ENCODE measurements around the gene PRSS56.

PRSS56 gene

GRCh38 chr2:232534940-232535651, 14.9 kb downstream of the PRSS56 start:
- TF ChIP-seq CTCF (IDR thresholded peaks at IDR 0.05; ENCODE audit: control extremely low read depth, extremely low read depth, low read depth, missing control alignments), result no peak
- ChIA-PET CTCF (interaction anchor here (1.3 kb wide), 1 partner anchor 12 kb away, joined by 3 read pairs; no protein-coding TSS in a partner anchor), POLR2A (no interaction called here)
- no peak for DNase-seq (ENCODE audit: extremely low spot score)

- POLR2A ChIA-PET, result no interaction called here
Observed at GRCh38 chr2:232535761-232536530, 15.8 kb downstream of the PRSS56 start.

GRCh38 chr2:232537079-232537478, 16.9 kb downstream of the PRSS56 start:
- ChIA-PET CTCF (interaction anchor here (1.0 to 1.2 kb wide), 2 partner anchors 14 to 15 kb away, joined by 3 to 4 read pairs; no protein-coding TSS in a partner anchor), POLR2A (no interaction called here)
- no peak for DNase-seq (ENCODE audit: extremely low spot score)
- peak; percentile 24 for TF ChIP-seq CTCF (IDR thresholded peaks at IDR 0.05; ENCODE audit: control extremely low read depth, extremely low read depth, low read depth, missing control alignments)

More at GRCh38 chr2:232535761-232536530, 15.8 kb downstream of the PRSS56 start:
- TF ChIP-seq CTCF (IDR thresholded peaks at IDR 0.05; ENCODE audit: control extremely low read depth, extremely low read depth, low read depth, missing control alignments), result no peak
- DNase-seq (ENCODE audit: extremely low spot score), result no peak
- CTCF ChIA-PET, result interaction anchor here (1.3 kb wide), 1 partner anchor 13 kb away, joined by 3 read pairs; no protein-coding TSS in a partner anchor

- ChIA-PET CTCF (interaction anchor here (1.0 to 1.2 kb wide), 3 partner anchors 11 to 16 kb away, joined by 3 to 4 read pairs (median 4); no protein-coding TSS in a partner anchor), POLR2A (no interaction called here)
- TF ChIP-seq CTCF (IDR thresholded peaks at IDR 0.05; ENCODE audit: control extremely low read depth, extremely low read depth, low read depth, missing control alignments), result no peak
- no peak for DNase-seq (ENCODE audit: extremely low spot score)
Observed at GRCh38 chr2:232537499-232537898, 17.3 kb downstream of the PRSS56 start.

GRCh38 chr2:232538671-232539070, 18.5 kb downstream of the PRSS56 start:
- CTCF ChIA-PET, result no interaction called here
- DNase-seq (ENCODE audit: extremely low spot score), result no peak
- TF ChIP-seq CTCF (IDR thresholded peaks at IDR 0.05; ENCODE audit: control extremely low read depth, extremely low read depth, low read depth, missing control alignments), result no peak
- POLR2A ChIA-PET, result interaction anchor here (0.7 kb wide), 1 partner anchor 86 kb away, joined by 3 read pairs; no protein-coding TSS in a partner anchor

- ChIA-PET POLR2A (no interaction called here), CTCF (no interaction called here)
- no peak for DNase-seq (ENCODE audit: extremely low spot score)
- no peak for TF ChIP-seq CTCF (IDR thresholded peaks at IDR 0.05; ENCODE audit: control extremely low read depth, extremely low read depth, low read depth, missing control alignments)
Observed at GRCh38 chr2:232539298-232540231, 19.4 kb downstream of the PRSS56 start, which contains the start of gene CHRNG. Gene CHRNG (plus strand): TSS chr2:232539692. CDS start chr2:232539748, 56 bp downstream.

Measured in GM10248 (cell line).